NCI-H345 (cell line): ENCODE results near the gene ACER3.
"Not testable (repeated sequence)": the region's sequence is repeated elsewhere in the genome, so short reads cannot be mapped to it uniquely, and the experiment has no call there.

ENCODE experiments used
- DNase-seq: peaks from one replicate; lab custom pipeline; 2025; lab: John Stamatoyannopoulos, UW

ACER3 gene

DNA sequence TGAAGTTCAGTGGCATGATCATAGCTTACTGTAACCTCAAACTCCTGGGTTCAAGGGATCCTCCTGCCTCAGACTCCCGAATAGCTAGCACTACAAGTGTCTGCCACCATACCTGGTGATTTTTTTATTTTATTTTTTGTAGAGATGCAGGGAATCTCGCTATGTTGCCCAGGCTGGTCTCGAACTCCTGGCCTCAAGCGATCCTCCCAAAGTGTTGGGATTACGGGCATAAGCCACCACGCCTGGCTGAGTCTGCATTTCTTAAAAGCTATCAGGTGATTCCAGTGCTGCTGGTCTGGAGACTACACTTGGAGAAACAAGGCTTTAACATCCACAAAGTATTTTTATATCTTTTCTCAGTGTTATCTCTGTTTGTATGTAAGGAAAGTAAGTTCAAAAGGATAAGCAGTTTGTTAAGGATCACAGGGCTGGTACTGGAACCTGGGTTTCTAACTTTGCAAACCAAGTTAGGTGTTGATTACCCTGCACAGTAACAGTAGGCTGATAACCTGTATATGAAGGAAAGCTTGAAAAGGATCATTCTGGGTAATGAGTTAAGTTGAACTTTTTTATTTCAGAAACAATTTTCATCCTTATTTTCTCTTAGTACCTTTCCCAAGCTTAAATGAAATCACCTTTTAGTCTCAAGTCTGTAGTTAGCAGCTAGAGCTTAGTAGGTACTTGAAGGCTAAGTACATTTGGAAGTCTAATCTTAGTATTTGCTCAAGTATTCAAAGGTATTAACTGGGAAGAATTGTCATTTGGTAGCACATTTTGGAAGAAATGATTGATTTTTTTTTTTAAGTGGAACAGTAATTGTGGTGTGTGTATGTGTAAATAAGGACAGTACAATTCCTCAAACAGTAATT is 12.5 kb downstream of the ACER3 start:
- no peak for DNase-seq

GRCh38 chr11:76878014-76878413 is 17.3 kb downstream of the ACER3 start:
- DNase-seq: no peak

GRCh38 chr11:76880314-76880713 is 19.6 kb downstream of the ACER3 start:
- no peak for DNase-seq

- no peak for DNase-seq
Observed at GRCh38 chr11:76880956-76881355, 20.2 kb downstream of the ACER3 start.

- DNase-seq: no peak
Observed at GRCh38 chr11:76885390-76886097, 24.8 kb downstream of the ACER3 start.

DNA sequence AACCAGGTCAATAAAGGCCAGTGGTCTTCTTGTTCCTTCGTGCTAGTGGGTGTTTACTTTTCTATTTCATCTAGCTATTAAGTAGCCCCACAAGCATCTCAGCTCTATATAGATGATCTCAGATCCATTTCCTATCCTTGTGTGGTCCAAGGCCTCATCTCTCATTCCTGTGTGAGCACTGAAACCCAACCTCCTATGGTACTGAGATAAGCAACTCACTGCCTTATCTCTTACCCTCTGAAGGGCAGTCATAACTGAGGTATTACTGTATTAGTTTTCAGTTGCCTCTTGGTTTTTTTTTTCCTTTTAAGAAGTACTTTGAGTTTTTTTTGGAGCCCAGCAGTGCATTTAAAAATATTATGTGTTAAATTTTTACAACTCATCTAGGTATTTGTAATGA is 28.3 kb downstream of the ACER3 start:
- no peak for DNase-seq

DNA sequence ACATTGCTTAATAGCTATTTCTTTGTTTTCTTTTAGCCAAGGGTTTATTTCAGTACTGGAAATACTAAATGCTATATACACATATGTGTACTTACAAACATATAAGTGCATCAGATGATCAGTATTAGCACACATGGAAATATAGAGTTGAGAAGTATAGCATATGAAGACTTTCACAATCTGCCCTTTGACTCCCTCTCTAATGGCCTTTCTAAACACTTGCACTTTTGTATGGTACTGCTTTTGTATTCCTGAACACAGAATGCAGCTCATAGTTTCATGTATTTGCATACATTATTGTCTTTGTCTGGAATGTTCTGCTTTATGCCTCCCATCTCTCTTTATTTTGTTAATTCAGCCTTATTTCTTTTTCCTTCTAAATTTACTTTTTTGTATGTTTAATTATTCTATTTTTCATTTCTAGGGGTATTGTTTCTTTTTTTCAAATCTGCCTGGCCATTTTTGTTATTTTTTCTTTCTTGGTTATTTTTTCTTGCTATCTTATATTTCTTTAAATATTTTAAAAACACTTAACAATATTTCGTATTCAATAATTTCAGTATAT is 28.8 kb downstream of the ACER3 start:
- no peak for DNase-seq

GRCh38 chr11:76890329-76890728 is 29.6 kb downstream of the ACER3 start:
- no peak for DNase-seq

DNA sequence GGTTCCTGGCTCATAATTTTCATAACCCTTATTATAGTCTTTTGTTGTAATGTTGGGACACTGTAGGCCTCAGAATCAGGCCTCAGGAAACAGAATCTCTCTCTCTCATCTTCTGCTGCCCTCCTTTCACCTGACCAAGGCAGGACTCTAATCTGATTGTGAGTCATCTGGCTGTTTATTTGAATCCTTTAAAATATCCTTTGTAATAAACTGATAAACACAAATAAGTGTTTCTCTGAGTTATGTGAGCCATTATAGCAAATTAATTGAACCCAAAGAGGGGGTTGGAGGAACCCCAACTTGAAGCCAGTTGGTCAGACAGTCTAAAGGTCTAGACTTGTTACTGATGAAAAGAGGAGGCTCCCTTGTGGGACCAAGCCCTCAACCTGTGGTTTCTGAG is 30.6 kb downstream of the ACER3 start:
- DNase-seq: no peak

DNA sequence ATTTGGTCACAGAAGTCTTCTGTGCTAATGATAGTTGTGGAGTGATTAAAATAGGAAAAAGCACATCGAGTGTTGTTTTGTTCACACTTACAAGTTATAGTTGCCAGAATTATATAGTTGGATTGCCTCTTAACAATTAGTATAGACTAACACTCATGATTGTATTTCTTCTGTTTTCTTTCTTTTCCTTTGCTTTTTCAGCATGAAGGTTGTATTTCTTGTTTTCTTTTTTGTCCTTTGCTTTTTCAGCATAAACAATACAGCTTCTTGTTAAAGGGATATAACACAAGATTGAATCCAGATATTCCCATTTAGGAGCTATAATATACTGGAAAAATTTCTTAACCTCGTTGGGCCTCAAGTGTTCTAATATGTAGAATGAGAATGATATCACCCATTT is 31.1 kb downstream of the ACER3 start:
- DNase-seq: no peak

DNA sequence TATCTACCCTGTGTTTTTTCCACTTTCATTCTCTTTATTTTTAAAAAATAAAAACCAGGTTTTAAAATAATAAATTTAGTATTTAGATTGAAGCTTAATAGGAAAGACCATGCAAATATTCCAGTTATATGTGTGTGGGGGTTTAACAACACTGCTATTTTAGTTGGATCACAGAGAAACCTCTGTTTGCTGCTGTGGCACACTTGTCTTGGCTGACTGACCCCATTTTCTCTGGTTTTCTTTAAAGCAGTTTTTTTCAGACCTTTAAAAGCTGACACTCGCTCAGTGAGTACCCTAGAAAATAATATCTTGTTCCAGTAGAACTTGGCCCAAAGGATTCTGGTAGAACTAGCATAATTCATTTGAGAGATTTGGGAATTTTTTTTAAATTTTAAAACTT is 31.6 kb downstream of the ACER3 start:
- DNase-seq: no peak

DNA sequence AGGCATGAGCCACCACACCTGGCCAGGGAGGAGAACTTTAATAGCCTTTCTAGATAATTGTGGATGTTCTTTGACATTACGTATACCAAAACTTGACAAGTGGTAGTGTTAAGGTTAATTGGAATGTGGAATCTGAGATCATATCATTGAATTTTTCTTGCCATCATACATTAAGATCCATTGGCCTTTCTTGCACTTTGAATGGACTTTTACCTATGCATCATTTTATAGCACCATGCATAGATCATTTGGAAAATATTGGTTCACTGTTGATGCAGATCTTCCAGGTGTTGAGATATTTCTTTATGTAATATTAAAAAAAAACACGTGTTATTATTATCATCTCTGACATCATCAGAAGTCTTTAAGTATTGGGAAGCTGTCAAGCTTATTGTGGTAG is 36.5 kb downstream of the ACER3 start:
- no peak for DNase-seq

- DNase-seq: no peak
Observed at GRCh38 chr11:76901144-76901543, 40.4 kb downstream of the ACER3 start.

DNA sequence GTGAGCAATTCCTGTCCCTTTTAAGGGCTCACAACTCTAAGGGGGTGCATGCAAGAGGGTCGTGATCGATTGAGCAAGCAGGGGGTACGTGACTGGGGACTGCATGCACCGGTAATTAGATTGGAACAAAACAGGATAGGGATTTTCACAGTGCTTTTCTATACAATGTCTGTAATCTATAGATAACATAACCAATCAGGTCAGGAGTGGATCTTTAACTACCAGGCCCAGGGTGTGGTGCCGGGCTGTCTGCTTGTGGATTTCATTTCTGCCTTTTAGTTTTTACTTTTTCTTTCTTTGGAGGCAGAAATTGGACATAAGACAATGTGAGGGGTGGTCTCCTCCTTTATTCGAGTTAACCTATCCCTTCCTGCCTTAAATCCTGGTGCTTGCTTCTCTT is 40.9 kb downstream of the ACER3 start:
- DNase-seq: not testable (repeated sequence)

- DNase-seq: no peak
Observed at GRCh38 chr11:76902121-76903014, 41.6 kb downstream of the ACER3 start.

- peak; percentile 42 for DNase-seq
Observed at GRCh38 chr11:76903325-76903724, 42.6 kb downstream of the ACER3 start.

DNA sequence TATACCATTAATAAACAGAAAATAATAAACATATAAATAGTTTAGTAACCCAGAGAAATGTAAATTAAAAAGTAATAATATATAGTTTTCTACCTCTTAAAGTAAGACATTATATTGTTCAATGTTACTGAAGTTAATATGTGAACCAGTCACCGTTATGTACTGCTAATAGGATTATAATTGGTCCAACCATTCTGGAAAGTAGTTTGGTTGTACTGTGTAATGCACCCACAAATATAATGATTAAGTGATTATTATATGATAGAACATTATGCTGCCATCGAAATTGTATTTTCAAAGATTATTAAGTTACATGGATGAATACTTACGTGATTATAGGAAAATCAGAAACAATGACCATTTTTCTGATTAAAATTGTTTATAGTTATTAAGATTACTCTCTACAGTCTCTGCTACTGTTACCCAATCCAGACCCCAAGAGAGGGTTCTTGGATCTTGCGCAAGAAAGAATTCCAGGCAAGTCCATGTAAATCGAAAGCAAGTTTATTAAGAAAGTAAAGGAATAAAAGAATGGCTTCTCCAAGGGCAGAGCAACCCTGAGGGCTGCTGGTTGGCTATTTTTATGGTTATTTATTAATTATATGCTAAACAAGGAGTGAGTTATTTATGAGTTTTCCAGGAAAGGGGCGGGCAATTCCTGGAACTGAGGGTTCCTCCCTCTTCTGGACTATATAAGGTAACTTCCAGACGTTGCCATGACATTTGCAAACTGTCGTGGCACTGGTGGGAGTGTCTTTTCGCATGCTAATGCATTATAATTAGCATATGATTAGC is 50.1 kb downstream of the ACER3 start:
- no peak for DNase-seq

GRCh38 chr11:76911415-76911808 is 50.7 kb downstream of the ACER3 start:
- no peak for DNase-seq

DNA sequence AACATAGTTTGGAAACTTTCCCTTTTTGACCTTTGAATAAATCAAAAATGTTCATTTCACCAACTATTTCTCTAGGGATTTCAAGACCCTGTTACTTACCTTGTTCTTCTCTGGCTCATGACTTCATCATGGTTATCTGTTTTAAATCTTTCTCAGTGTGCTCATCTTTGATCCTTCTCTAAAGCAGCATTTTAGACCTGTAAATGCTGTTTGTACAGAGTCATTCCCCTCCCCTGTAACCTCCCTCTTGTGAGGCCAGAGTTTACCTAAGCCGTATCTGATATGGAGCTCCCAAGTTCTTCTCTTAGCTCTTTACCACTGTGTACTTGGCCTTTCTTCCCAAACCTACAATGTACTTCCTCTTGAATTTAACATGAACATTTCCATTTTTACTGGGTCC is 56.0 kb downstream of the ACER3 start:
- DNase-seq: no peak

DNA sequence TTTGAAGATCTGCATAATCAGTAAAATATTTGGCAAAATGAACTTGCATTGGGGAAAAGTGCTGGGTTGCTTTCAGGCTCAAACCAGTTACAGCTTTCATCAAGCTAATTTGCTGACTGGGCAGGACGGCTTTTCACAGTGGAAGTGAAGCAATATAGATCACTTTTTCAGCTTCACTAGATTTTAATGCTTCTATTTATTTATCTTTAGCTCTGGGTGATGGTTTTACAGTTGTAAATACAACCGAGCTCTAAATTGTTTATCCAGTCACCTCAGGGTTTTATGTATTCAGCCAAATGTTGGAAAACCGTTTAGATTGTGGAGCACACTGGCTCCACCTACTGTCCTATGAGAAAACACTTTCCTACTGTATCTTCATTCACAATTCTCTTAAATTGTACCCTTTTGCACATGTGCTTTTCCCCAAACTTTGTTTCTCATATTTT is 58.2 kb downstream of the ACER3 start:
- peak; percentile 45 for DNase-seq

DNA sequence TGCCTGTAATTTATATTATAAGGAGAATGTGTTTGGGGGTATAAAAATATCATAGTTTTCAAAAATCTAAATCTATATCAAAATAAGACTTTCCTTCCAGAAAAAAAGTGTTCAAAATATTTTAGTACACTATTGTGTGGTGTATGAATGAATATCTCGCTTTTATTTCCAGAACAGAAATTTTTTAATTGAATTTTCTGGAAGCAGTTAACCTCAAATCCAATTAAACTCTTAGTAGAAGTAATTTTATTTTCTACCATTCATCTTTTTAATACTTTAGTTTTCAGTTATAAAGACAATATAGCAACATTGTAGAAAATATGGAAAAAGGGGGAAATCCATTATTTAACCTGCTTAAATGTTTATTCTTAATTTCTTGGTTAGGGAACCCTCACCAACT is 58.7 kb downstream of the ACER3 start:
- no peak for DNase-seq
